PC-3 (cell line): ENCODE results near the gene METTL17. TPM values are rescaled to one million over a fixed set of nuclear protein-coding genes. Genes with fewer than 3 reads are reported as not detected.

Source experiments
- ATAC-seq: fragments of 200-7000 bp; cut with Tn5 transposase; 2 replicates; pipeline ENCODE4 v1.9.1; 2020; ENCODE audit warnings: mild to moderate bottlenecking, moderate library complexity
- BruUV-seq: library from RNA; stranded (reverse); fragments of 400-500 nt; replicated peaks from 2 replicates; lab custom pipeline; 2021; lab: Mats Ljungman, UMichigan
- CTCF ChIA-PET: fragments of 300-600 bp; sonication (Branson Sonifier 250); formaldehyde crosslinking; loops from one replicate; lab custom pipeline; 2022; ENCODE audit warnings: antibody characterized with exemption; lab: Charles Lee
- POLR2A ChIA-PET: fragments of 300-600 bp; sonication (Branson Sonifier 250); formaldehyde crosslinking; loops from one replicate; lab custom pipeline; 2022; ENCODE audit warnings: antibody characterized with exemption; ENCODE audit not compliant: unreplicated experiment; lab: Charles Lee
- DNase-seq: peaks from one replicate; pipeline ENCODE4 v3.0.0-alpha.2; 2015
- H2AFZ ChIP-seq: fragments of 300-600 bp; sonication (generic); 2 replicates; pipeline ENCODE4 v1.6.0; 2016; ENCODE audit warnings: antibody characterized with exemption, low read length
- H3F3A ChIP-seq: fragments of 300-600 bp; sonication (generic); one replicate; pipeline ENCODE4 v1.6.0; 2017; ENCODE audit warnings: antibody characterized with exemption, low read length, control low read depth, mild to moderate bottlenecking; ENCODE audit not compliant: unreplicated experiment
- H3K27ac ChIP-seq: fragments of 300-600 bp; sonication (generic); 2 replicates; pipeline ENCODE4 v1.5.1; 2016; ENCODE audit warnings: mild to moderate bottlenecking, low read length
- H3K27me3 ChIP-seq: fragments of 300-600 bp; sonication (generic); 2 replicates; pipeline ENCODE4 v1.6.1; 2016; ENCODE audit warnings: low read length, mixed read lengths
- H3K36me3 ChIP-seq: fragments of 300-600 bp; sonication (generic); 2 replicates; pipeline ENCODE4 v1.6.1; 2016; ENCODE audit warnings: low read depth, mixed run types, low read length, mixed read lengths
- H3K4me1 ChIP-seq: fragments of 300-600 bp; sonication (generic); 2 replicates; pipeline ENCODE4 v1.5.1; 2016; ENCODE audit warnings: low read length; ENCODE audit not compliant: insufficient read depth
- H3K4me2 ChIP-seq: fragments of 300-600 bp; sonication (generic); 2 replicates; pipeline ENCODE4 v1.6.0; 2016; ENCODE audit warnings: low read length
- H3K4me3 ChIP-seq: fragments of 300-600 bp; sonication (generic); 2 replicates; pipeline ENCODE4 v1.5.1; 2016; ENCODE audit warnings: mild to moderate bottlenecking, low read length, mixed read lengths
- H3K79me2 ChIP-seq: fragments of 300-600 bp; sonication (generic); 2 replicates; pipeline ENCODE4 v1.6.1; 2017; ENCODE audit warnings: low read length, mixed read lengths
- H3K9ac ChIP-seq: fragments of 300-600 bp; sonication (generic); 2 replicates; pipeline ENCODE4 v1.6.0; 2016; ENCODE audit warnings: mild to moderate bottlenecking, low read length
- H3K9me2 ChIP-seq: fragments of 300-600 bp; sonication (generic); replicated peaks from 2 replicates; pipeline ENCODE4 v1.6.1; 2016; ENCODE audit warnings: mixed run types, low read length, mixed read lengths
- H3K9me3 ChIP-seq: fragments of 300-600 bp; sonication (generic); 2 replicates; pipeline ENCODE4 v1.6.1; 2016; ENCODE audit warnings: low read length, mixed read lengths
- H4K20me1 ChIP-seq: fragments of 300-600 bp; sonication (generic); 2 replicates; pipeline ENCODE4 v1.6.1; 2016; ENCODE audit warnings: low read length, mixed read lengths
- EZH2 ChIP-seq: fragments of 300-600 bp; sonication (generic); IDR thresholded peaks from one replicate; pipeline ENCODE4 v1.6.1; 2017; ENCODE audit warnings: antibody characterized with exemption, mild to moderate bottlenecking, low read length; ENCODE audit not compliant: unreplicated experiment
- EZH2phosphoT487 ChIP-seq: fragments of 300-600 bp; sonication (generic); IDR thresholded peaks from 2 replicates; pipeline ENCODE4 v1.6.1; 2018; ENCODE audit warnings: mild to moderate bottlenecking, antibody characterized with exemption, low read length, borderline replicate concordance
- intact Hi-C: fragments of 100-400 bp; cut with micrococcal nuclease; formaldehyde crosslinking; loops from 2 replicates; pipeline ENCODE4 v1.9.0; 2023
- total RNA-seq: library from RNA; depleted of rRNA; stranded (reverse); fragments of >200 nt; gene quantifications from 2 replicates; pipeline ENCODE4 v1.2.3, GENCODE V29; 2014
- TF ChIP-seq, protein P1 (sequence below): fragments of 300-600 bp; sonication (generic); conservative IDR thresholded peaks from 2 replicates; pipeline ENCODE4 v1.5.1; 2017; ENCODE audit warnings: antibody characterized with exemption, low read depth, mild to moderate bottlenecking, low read length

Gene METTL17
- total RNA-seq, 1 experiment from 2014 or later, result 99.0 TPM

DNA sequence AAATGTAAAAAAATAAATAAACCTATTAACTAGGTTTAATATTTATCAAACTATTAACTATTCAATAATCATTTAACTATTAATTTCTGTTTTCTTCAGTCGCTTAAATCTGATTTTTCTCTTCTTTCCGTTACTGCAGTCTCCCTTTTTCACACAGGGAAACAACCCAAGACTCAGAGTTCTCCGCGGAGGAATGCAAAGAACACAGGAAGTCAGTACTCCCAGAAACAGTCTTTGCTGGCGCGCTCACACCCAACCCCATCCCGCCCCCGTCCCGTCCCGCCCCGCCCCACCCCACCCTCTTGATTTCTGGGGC, 351 bp upstream of the METTL17 start:
- ATAC-seq, result no peak
- TF ChIP-seq, protein P1, sequence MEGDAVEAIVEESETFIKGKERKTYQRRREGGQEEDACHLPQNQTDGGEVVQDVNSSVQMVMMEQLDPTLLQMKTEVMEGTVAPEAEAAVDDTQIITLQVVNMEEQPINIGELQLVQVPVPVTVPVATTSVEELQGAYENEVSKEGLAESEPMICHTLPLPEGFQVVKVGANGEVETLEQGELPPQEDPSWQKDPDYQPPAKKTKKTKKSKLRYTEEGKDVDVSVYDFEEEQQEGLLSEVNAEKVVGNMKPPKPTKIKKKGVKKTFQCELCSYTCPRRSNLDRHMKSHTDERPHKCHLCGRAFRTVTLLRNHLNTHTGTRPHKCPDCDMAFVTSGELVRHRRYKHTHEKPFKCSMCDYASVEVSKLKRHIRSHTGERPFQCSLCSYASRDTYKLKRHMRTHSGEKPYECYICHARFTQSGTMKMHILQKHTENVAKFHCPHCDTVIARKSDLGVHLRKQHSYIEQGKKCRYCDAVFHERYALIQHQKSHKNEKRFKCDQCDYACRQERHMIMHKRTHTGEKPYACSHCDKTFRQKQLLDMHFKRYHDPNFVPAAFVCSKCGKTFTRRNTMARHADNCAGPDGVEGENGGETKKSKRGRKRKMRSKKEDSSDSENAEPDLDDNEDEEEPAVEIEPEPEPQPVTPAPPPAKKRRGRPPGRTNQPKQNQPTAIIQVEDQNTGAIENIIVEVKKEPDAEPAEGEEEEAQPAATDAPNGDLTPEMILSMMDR, result no peak
- Histone ChIP-seq H3K4me3 (peak overlapping the region; percentile 92), H3F3A (peaks cover 4% of the 10 kb centered on the region), H3K9me3 (no peaks in the 10 kb centered on the region), H2AFZ (0 out of 2 replicates have a peak overlapping the region, but pooled peaks have one; percentile 16), H3K27me3 (no peaks in the 10 kb centered on the region), H3K36me3 (peaks cover 23% of the 10 kb centered on the region), H3K4me1 (peaks cover 42% of the 10 kb centered on the region), H3K9me2 (no peaks in the 10 kb centered on the region; the same call in 1 of the 2 replicates), H3K79me2 (peaks cover 29% of the 10 kb centered on the region), H3K4me2 (peak overlapping the region; percentile 83), H4K20me1 (peaks cover 4% of the 10 kb centered on the region; the same call in 1 of the 2 replicates), H3K27ac (peak overlapping the region; percentile 21; the same call in 1 of the 2 replicates), H3K9ac (peak overlapping the region; percentile 47; the same call in 1 of the 2 replicates)
- POLR2A ChIA-PET, result no interaction called here
- no peak for DNase-seq
- CTCF ChIA-PET, result no interaction called here
- intact Hi-C loops, result loop anchor here (1.0 kb wide), 1 partner anchor 18 kb away; no protein-coding TSS in a partner anchor
- BruUV-seq, result no TSS peak

DNA sequence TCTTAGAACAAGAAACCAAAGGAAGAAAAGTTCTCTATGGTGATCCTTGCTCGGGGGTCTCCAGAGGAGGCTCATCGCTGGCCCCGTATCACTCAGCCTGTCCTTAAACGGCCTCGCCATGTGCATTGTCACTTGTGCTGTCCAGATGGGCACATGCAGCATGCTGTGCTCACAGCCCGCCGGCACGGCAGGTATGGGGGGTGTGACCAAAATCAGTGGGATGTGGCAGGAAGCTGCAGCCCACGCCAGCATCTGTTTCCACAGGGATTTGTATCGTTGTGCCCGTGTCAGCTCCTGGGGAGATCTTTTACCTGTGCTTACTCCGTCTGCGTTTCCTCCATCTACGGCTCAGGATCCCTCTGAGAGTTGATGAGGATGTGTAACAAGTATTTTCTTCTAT, 6.7 kb downstream of the METTL17 start:
- CTCF ChIA-PET, result no interaction called here
- Histone ChIP-seq H3K9me2 (no peaks in the 10 kb centered on the region), H3F3A (no peaks in the 10 kb centered on the region), H3K9ac (no peak overlapping the region), H3K27me3 (no peaks in the 10 kb centered on the region), H3K9me3 (no peaks in the 10 kb centered on the region), H3K4me3 (no peak overlapping the region), H3K4me1 (peaks cover 5% of the 10 kb centered on the region; the same call in 1 of the 2 replicates), H3K4me2 (no peak overlapping the region), H4K20me1 (peaks cover 4% of the 10 kb centered on the region; the same call in 1 of the 2 replicates), H3K27ac (no peak overlapping the region), H2AFZ (no peak overlapping the region), H3K36me3 (peaks cover 44% of the 10 kb centered on the region), H3K79me2 (peaks cover 12% of the 10 kb centered on the region)
- ATAC-seq, result no peak
- POLR2A ChIA-PET, result no interaction called here
- DNase-seq, result no peak
- BruUV-seq, result no TSS peak
- TF ChIP-seq, protein P1, result no peak
- no peak for TF ChIP-seq EZH2
- TF ChIP-seq EZH2phosphoT487, result no peak
- intact Hi-C loops, result no loop called here

DNA sequence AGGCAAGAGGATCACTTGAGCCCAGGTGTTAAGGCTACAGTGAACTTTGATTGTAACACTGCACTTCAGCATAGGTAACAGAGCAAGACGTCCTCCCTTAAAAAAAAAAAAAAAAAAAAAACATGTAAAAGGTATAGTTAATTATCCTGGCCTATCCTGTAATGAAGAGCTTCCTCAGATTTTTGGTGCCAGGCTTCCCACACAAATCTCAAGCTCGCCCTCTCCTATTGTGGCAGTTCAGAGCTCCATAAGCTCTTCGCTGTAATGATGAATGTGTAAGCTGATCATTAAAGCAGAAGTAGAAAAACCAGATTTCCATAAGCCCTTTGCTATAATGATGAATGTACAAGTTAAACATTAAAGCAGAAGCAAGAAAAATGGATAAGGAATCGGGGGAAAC, 7.3 kb downstream of the METTL17 start:
- no peaks in the 10 kb centered on the region for H3K27me3 ChIP-seq
- H3K36me3 ChIP-seq, result peaks cover 40% of the 10 kb centered on the region
- no peaks in the 10 kb centered on the region for H3K9me3 ChIP-seq
- ChIA-PET CTCF (no interaction called here), POLR2A (no interaction called here)
- H3K4me1 ChIP-seq, result no peaks in the 10 kb centered on the region; the same call in 1 of the 2 replicates
- H3K4me2 ChIP-seq, result no peak overlapping the region
- no peak overlapping the region for H3K4me3 ChIP-seq
- H2AFZ ChIP-seq, result no peak overlapping the region
- 0 out of 2 replicates have a peak, but pooled peaks cover 6% of the 10 kb centered on the region for H3K79me2 ChIP-seq
- no peak overlapping the region for H3K27ac ChIP-seq
- no peak for DNase-seq
- H3K9me2 ChIP-seq, result no peaks in the 10 kb centered on the region
- H3F3A ChIP-seq, result no peaks in the 10 kb centered on the region
- no peak overlapping the region for H3K9ac ChIP-seq
- BruUV-seq, result no TSS peak
- intact Hi-C loops, result no loop called here
- H4K20me1 ChIP-seq, result no peaks in the 10 kb centered on the region
- TF ChIP-seq EZH2phosphoT487 (no peak), EZH2 (no peak)
- ATAC-seq, result no peak
